HG03342 (cell line): ENCODE measurements around the gene MYO1B.

Experiments
- ATAC-seq: cut with Tn5 transposase; IDR thresholded peaks from one replicate; pipeline ENCODE4 v1.9.1; 2021; ENCODE audit warnings: mild to moderate bottlenecking, moderate library complexity; ENCODE audit not compliant: unreplicated experiment

MYO1B gene

GRCh38 chr2:191318729-191319078 lies 73.5 kb downstream of the MYO1B start:
- no peak for ATAC-seq

- ATAC-seq: no peak
Measured at GRCh38 chr2:191319186-191319585, 74.0 kb downstream of the MYO1B start.

GRCh38 chr2:191320881-191321280 lies 75.7 kb downstream of the MYO1B start:
- no peak for ATAC-seq

- peak; percentile 74 for ATAC-seq
Measured at GRCh38 chr2:191321861-191322662, 76.9 kb downstream of the MYO1B start.

- ATAC-seq: no peak
Measured at GRCh38 chr2:191322828-191323506, 77.8 kb downstream of the MYO1B start.

GRCh38 chr2:191325651-191326365 lies 80.6 kb downstream of the MYO1B start:
- ATAC-seq: no peak

- ATAC-seq: no peak
Measured at GRCh38 chr2:191327484-191327883, 82.3 kb downstream of the MYO1B start.

- no peak for ATAC-seq
Measured at GRCh38 chr2:191328150-191328809, 83.1 kb downstream of the MYO1B start.

GRCh38 chr2:191329841-191330240 lies 84.6 kb downstream of the MYO1B start:
- ATAC-seq: no peak

- ATAC-seq: no peak
Measured at GRCh38 chr2:191333911-191334357, 88.7 kb downstream of the MYO1B start.

GRCh38 chr2:191335875-191336464 lies 90.8 kb downstream of the MYO1B start:
- ATAC-seq: no peak

GRCh38 chr2:191341436-191341835 lies 96.2 kb downstream of the MYO1B start:
- ATAC-seq: no peak

GRCh38 chr2:191343796-191344338 lies 98.7 kb downstream of the MYO1B start:
- no peak for ATAC-seq

- ATAC-seq: no peak
Measured at GRCh38 chr2:191345788-191346187, 100.6 kb downstream of the MYO1B start.

- ATAC-seq: no peak
Measured at GRCh38 chr2:191347154-191347553, 102.0 kb downstream of the MYO1B start.

GRCh38 chr2:191347881-191348280 lies 102.7 kb downstream of the MYO1B start:
- ATAC-seq: no peak

GRCh38 chr2:191349990-191350389 lies 104.8 kb downstream of the MYO1B start:
- ATAC-seq: no peak

- no peak for ATAC-seq
Measured at GRCh38 chr2:191350826-191351225, 105.6 kb downstream of the MYO1B start.

GRCh38 chr2:191351298-191351697 lies 106.1 kb downstream of the MYO1B start:
- ATAC-seq: no peak

GRCh38 chr2:191351921-191352320 lies 106.7 kb downstream of the MYO1B start:
- no peak for ATAC-seq

GRCh38 chr2:191352536-191352935 lies 107.3 kb downstream of the MYO1B start:
- ATAC-seq: no peak
